ENCODE data around the gene VANGL2. TPM values are rescaled to one million over a fixed set of nuclear protein-coding genes. Genes with fewer than 3 reads are reported as not detected.

Gene VANGL2
- total and polyA plus RNA-seq, 2 of the 4 experiments (the other 2 are of a cell fraction) = 0.36 to 3.6 TPM

DNA sequence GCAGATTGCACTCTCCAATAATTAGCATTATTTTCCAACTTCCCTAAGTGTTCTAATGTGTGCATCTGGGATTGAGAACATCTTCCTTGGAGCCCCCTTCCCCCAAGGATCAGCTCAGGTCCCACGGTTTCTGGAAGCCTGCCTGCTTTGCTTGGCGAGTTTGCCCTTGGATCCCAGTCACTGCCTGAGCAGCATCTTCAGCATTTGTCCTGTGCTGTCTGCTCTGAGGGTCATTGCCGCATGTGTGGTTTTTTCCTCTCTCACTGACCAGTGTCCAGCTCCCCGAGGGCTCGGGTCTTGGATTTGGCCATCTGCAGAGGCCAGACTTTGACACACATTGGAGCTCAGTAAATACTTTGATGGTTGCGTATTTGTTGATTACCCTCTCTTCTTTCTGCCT lies 18.1 kb downstream of the VANGL2 start:
- Histone ChIP-seq H3K9me3 (ENCODE audit: control insufficient read depth, insufficient read depth, low read length) (no peaks in the 10 kb centered on the region), H3K14ac (replicated peaks; ENCODE audit: low read depth, low read length) (no peak overlapping the region), H2AK5ac (ENCODE audit: low read depth, low read length) (no peak overlapping the region), H2AFZ (replicated peaks; ENCODE audit: low read length, poor library complexity) (no peak overlapping the region), H3K9ac (ENCODE audit: low read depth, low read length) (no peak overlapping the region), H3K79me1 (ENCODE audit: low read depth in 1 of 2, low read length in 2 of 2) (no peaks in the 10 kb centered on the region), H3K23ac (ENCODE audit: low read depth, low read length) (no peak overlapping the region), H2BK120ac (ENCODE audit: low read depth, low read length) (no peak overlapping the region), H3K4me3 (ENCODE audit: insufficient read depth, low read depth, low read length) (no peak overlapping the region), H3K9me1 (ENCODE audit: insufficient read depth, low read length) (no peaks in the 10 kb centered on the region), H3K4ac (ENCODE audit: low read depth, low read length) (no peak overlapping the region), H3K4me1 (ENCODE audit: control insufficient read depth, insufficient read depth, low read length) (no peaks in the 10 kb centered on the region), H4K91ac (ENCODE audit: insufficient read depth, low read depth, low read length) (no peak overlapping the region), H3K27ac (ENCODE audit: insufficient read depth, low read length) (no peak overlapping the region), H2BK20ac (ENCODE audit: low read depth, low read length) (no peak overlapping the region), H3K27me3 (ENCODE audit: control insufficient read depth, insufficient read depth, low read length) (no peaks in the 10 kb centered on the region), H3K18ac (ENCODE audit: low read depth, low read length) (no peak overlapping the region), H2AK9ac (replicated peaks; ENCODE audit: low read depth, low read length, poor library complexity) (no peak overlapping the region), H3K36me3 (ENCODE audit: control insufficient read depth, insufficient read depth, low read length) (peaks cover 4% of the 10 kb centered on the region; the same call in 1 of the 2 replicates), H3K56ac (ENCODE audit: extremely low read depth, insufficient read depth, low read length) (no peak overlapping the region), H2BK15ac (ENCODE audit: low read depth, low read length) (no peak overlapping the region), H4K5ac (ENCODE audit: low read depth, low read length) (no peak overlapping the region), H4K20me1 (ENCODE audit: insufficient read depth, low read length) (no peaks in the 10 kb centered on the region; the same call in 1 of the 2 replicates), H2BK5ac (ENCODE audit: low read depth, low read length, poor library complexity, severe bottlenecking) (no peak overlapping the region), H4K8ac (ENCODE audit: low read depth in 2 of 2, low read length in 2 of 2) (no peak overlapping the region), H3K4me2 (ENCODE audit: low read depth, low read length) (no peak overlapping the region)
- ChIA-PET CTCF (no interaction called here), POLR2A (ENCODE audit: unreplicated experiment) (no interaction called here)
- dilution Hi-C loops (cut with HindIII; ENCODE audit: low sequenced_read_pairs, unreplicated experiment) (no loop called here), in situ Hi-C loops (cut with MboI; ENCODE audit: low sequenced_read_pairs) (no loop called here), intact Hi-C loops (cut with micrococcal nuclease) (no loop called here)
- WGBS, 2 experiments (ENCODE audit: extremely low coverage in 2 of 2, insufficient read length in 1 of 2) = 100% methylated on average over 1 of the region's 6 CpGs; no CpG with 5 or more reads in 1 of the 2 experiments
- no peak for DNase-seq
- ATAC-seq (ENCODE audit: low read depth) = no peak
- no peak for TF ChIP-seq SMC3 (IDR thresholded peaks at IDR 0.05; ENCODE audit: low read depth, low read length)
- TF ChIP-seq CEBPB (IDR thresholded peaks at IDR 0.05; ENCODE audit: low read depth, low read length) = no peak
- no peak for TF ChIP-seq POLR2A (IDR thresholded peaks at IDR 0.05; ENCODE audit: low read depth, low read length)
- TF ChIP-seq FOS (IDR thresholded peaks at IDR 0.05; ENCODE audit: low read depth, low read length) = no peak
- TF ChIP-seq, protein P1, sequence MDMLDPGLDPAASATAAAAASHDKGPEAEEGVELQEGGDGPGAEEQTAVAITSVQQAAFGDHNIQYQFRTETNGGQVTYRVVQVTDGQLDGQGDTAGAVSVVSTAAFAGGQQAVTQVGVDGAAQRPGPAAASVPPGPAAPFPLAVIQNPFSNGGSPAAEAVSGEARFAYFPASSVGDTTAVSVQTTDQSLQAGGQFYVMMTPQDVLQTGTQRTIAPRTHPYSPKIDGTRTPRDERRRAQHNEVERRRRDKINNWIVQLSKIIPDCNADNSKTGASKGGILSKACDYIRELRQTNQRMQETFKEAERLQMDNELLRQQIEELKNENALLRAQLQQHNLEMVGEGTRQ (IDR thresholded peaks at IDR 0.05; ENCODE audit: low read depth, low read length) = no peak
- TF ChIP-seq CTCF (conservative IDR thresholded peaks at IDR 0.05; ENCODE audit: low read depth, low read length) = no peak
- TF ChIP-seq, protein P2, sequence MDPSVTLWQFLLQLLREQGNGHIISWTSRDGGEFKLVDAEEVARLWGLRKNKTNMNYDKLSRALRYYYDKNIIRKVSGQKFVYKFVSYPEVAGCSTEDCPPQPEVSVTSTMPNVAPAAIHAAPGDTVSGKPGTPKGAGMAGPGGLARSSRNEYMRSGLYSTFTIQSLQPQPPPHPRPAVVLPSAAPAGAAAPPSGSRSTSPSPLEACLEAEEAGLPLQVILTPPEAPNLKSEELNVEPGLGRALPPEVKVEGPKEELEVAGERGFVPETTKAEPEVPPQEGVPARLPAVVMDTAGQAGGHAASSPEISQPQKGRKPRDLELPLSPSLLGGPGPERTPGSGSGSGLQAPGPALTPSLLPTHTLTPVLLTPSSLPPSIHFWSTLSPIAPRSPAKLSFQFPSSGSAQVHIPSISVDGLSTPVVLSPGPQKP (IDR thresholded peaks at IDR 0.05; ENCODE audit: borderline replicate concordance, low read depth, low read length) = no peak
- TF ChIP-seq RAD21 (IDR thresholded peaks at IDR 0.05; ENCODE audit: low read length) = no peak
- no peak for TF ChIP-seq RFX5 (IDR thresholded peaks at IDR 0.05; ENCODE audit: low read depth, low read length)
- TF ChIP-seq NFE2L2 (IDR thresholded peaks at IDR 0.05; ENCODE audit: low read depth, low read length) = no peak
- BruUV-seq (replicated peaks) = no TSS peak

Data from IMR-90 (cell line).